GM12875 (cell line): Measurements from ENCODE around the gene RPRD1B.

ENCODE experiments used
- H3K4me3 ChIP-seq: one replicate; pipeline ENCODE4 v1.5.1; 2011; ENCODE audit warnings: low read depth, low read length, control low read depth
- TF ChIP-seq, protein P1 (sequence below): IDR thresholded peaks from 2 replicates; pipeline ENCODE4 v1.5.1; 2011; ENCODE audit warnings: low read depth, mild to moderate bottlenecking, control low read depth, inconsistent platforms, low read length, moderate library complexity, borderline replicate concordance; ENCODE audit not compliant: insufficient read depth

The RPRD1B gene

DNA sequence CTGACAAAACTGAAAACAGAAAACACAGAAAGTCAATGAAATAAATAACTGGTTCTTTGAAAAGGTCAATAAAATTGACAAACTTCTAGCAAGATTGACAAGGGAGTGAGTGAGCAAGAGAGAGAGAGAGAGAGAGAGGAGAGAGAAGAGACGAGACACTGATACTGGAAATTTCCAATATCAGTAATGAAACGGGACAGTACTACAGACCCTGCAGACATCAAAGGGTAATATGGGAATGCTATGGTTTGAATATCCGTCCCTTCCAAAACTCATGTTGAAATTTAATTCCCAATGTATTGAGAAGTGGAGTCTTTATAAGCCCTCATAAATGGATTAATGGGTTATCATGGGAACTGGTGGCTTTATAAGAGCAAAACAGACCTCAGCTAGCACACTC is 4.1 kb upstream of the RPRD1B start:
- TF ChIP-seq, protein P1, sequence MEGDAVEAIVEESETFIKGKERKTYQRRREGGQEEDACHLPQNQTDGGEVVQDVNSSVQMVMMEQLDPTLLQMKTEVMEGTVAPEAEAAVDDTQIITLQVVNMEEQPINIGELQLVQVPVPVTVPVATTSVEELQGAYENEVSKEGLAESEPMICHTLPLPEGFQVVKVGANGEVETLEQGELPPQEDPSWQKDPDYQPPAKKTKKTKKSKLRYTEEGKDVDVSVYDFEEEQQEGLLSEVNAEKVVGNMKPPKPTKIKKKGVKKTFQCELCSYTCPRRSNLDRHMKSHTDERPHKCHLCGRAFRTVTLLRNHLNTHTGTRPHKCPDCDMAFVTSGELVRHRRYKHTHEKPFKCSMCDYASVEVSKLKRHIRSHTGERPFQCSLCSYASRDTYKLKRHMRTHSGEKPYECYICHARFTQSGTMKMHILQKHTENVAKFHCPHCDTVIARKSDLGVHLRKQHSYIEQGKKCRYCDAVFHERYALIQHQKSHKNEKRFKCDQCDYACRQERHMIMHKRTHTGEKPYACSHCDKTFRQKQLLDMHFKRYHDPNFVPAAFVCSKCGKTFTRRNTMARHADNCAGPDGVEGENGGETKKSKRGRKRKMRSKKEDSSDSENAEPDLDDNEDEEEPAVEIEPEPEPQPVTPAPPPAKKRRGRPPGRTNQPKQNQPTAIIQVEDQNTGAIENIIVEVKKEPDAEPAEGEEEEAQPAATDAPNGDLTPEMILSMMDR, result no peak
- no peak overlapping the region for H3K4me3 ChIP-seq

GRCh38 chr20:38031957-38032356 is 1.6 kb upstream of the RPRD1B start:
- TF ChIP-seq, protein P1, result no peak
- no peak overlapping the region for H3K4me3 ChIP-seq

DNA sequence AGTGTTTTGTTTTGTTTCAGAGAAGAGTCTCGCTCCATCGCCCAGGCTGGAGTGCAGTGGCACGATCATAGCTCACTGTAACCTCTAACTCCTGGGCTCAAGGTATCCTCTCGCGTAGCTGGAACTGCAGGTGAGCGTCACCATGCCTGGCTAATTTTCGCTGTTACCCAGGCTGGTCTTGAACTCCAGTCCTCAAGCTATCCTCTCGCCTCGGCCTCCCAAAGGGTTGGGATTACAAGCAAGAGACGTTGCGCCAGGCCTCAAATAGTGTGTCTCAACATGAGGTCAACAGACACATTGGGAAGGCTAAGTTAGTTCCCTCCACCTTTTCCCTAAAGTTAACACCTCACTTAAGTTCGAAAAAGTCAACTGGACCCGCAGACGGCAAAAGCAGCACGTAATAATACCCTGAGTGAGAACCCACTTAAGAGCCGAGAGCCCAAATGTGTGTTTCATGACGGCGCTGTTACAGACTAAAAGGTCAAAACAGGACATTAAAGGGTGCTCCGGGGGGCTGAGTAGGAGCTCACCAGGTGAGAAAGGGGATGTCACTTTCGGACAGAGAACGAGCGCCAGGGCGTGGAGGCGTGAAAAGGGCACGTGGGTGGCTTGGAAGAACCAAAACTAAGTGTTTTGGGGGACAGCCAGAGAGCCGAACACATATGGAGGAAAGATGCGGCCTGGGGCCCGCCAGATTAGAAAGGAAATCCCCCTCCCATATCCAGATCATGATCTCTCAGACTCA is 789 bp upstream of the RPRD1B start:
- H3K4me3 ChIP-seq, result peak overlapping the region; percentile 68
- TF ChIP-seq, protein P1, result no peak

DNA sequence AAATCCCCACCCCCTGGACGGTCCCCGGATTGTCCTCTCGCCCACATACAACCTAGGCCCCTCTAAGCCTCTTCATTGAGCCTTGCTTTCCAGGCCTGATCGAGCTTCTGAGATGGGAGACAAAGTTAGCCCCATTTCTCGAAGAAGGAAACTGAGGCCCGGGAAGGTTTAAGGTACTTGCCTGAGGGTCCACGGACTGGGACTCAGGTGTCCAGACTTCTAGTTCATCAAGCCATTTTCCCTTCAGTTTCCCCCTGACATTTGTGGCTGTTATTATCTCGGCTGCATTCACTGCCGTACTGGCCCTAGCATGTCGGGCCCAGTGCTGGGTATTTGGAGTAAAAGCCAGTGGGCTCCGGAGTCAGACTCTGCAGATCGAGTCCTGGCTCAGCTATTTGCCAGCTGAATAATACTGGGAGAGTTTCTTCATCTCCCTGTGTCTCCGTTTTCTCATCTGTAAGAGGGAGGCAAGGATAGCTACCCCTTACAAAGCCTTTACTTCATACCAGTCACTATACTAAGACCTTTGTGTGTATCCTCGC is 633 bp downstream of the RPRD1B start:
- H3K4me3 ChIP-seq, result peak overlapping the region; percentile 68
- TF ChIP-seq, protein P1, result no peak

DNA sequence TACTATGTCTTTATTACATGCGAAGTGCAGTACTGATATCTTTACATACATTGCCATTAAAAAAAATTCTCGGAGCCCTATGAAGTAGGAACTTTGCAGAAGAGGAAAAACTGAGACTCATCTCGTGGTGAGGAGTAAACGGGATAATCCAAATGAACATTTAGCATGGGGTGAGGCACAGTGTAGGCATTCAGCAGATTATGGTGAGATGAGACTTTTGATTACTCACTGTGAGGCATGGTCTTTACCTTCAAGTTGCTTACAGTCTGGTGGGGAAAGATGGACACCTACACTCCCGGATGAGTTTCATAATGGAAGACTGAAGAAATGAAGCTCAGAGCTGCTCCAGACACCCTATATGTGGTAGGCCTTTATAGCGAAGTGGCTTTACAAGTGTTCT is 1.4 kb downstream of the RPRD1B start:
- no peak overlapping the region for H3K4me3 ChIP-seq
- TF ChIP-seq, protein P1, result no peak

- TF ChIP-seq, protein P1, result no peak
- H3K4me3 ChIP-seq, result no peak overlapping the region
Measured at GRCh38 chr20:38036366-38036765, 2.8 kb downstream of the RPRD1B start.

DNA sequence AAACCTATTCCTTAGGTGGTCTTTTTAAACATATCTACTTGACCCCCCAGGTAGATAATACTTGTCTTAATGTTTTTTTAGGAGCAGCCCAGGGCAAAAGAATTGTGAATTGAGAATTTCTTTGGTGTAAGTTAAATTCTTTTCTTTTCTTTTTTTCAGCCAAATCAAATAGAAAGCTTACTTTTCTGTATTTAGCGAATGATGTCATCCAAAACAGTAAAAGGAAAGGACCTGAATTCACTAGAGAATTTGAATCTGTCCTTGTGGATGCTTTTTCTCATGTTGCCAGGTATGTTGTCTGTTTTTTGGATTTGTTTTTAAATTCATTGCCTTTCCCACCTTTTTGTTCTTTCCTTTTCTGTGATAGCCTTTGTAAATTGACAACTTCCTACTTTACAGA is 6.7 kb downstream of the RPRD1B start:
- TF ChIP-seq, protein P1, result no peak

More for the DNA sequence above, 6.7 kb downstream of the RPRD1B start:
- H3K4me3 ChIP-seq, result no peak overlapping the region
